OCI-M2 (cell line): ENCODE data around the gene SLC17A6.

Source experiments
- DNase-seq: peaks from one replicate; lab custom pipeline; 2025; ENCODE audit not compliant: unreplicated experiment; lab: John Stamatoyannopoulos, UW

Gene SLC17A6

DNA sequence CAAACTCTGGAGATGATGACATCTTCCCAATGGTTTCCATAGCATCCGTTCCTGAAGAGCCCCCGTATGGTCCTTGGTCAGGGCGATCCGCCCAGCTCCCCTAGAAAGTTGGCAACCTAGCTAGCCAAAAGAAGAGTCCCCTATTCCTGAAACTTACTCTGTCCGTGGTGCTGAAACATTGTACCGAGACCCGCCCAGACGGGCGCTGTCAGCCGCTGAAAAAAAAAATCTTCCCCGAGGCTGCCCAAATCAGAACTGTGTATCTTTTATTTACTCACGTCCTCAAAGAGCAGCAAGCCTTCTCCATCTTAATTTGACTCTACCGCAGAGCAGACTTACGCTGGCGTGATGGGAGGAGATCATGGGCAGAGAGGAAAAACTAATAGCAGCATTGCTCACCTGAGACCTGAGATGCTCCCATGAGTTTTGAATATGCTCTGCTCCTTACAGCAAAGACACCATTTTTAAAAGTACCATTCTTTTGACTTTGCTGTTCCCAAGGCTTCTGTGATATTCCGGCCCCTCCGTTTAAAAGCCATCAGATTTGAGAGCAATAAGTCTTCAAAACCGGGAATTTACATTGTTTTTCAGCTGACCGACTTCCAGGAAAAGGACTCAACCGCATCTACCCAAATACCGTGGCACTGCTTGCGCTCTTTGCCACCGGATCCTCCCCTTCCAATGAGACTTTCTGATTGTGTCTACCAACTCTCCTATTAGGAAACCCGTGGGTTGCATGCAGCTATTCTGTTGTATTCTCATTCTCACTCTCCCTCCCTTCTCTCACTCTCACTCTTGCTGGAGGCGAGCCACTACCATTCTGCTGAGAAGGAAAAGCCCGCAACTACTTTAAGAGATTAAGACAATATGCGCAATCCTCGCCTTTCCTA lies at the start of gene SLC17A6:
SLC17A6 (plus strand) TSS at position 786 of the 890 bp plus-strand sequence. CDS start 153 bp downstream, outside the sequence.
- no peak for DNase-seq

DNA sequence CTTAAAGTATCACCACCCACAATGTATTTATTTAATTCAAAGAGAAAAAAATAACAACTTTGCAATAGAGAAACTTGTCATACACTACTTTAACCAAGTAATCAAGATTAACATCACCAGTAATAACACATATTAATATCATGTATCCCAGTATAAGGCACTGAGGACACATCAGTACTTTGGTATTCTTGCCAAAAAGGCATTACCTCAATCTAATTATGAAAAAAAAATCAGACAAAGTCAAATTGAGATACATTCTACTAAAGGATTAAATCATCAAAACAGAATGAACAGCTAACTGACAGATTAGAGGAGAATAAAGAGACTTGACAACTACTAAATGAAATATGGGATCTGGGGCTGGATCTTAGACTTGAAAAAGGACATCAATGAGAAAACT lies 35.8 kb upstream of the SLC17A6 start:
- DNase-seq: no peak

DNA sequence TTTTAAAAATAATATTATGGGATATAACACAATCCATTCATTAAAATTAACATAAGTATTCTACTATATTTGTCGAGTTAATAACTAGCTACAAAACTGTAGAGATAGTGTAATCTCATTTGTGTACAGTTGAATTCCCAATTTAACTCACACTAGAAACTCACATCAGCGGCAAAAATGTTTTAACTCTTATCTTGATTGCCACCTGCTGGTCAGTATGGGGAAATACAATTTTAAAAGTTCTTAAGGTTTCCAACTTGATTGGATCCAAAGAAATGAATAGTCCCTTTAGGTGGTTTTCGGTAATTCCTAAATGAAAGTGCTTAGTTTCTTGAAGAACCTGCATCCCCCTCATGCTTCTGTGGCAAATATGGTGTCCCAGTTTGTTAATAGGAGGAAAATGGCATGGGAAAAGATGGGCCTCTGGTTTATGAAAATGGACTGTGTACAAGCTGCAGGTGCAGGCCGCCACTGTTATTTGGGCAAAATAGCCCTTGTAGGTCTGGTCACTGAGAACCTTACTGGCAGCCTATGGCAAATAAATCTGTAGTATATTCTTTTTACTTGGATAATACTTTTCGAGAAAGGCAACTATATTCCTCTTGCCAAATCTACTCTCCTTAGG lies 33.7 kb upstream of the SLC17A6 start:
- DNase-seq: no peak

DNA sequence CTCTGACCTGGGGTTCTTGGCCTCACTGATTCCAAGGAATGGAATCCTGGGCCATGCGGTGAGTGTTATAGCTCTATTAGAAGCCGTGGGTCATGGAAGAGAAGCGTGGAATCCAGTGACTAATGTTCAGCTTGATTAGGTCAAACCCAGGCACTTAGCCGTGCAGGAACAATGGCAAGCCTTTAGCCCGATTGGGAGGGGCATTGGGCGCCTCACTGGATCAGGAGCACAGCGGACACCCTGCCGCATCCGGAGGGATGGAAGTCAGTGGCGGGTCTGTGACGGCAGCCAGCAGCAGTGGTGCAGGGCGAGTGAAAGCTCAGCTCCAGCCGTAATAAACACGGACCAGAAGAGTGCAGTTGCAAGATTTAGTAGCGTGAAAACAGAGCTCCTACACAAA lies 20.5 kb upstream of the SLC17A6 start:
- no peak for DNase-seq

DNA sequence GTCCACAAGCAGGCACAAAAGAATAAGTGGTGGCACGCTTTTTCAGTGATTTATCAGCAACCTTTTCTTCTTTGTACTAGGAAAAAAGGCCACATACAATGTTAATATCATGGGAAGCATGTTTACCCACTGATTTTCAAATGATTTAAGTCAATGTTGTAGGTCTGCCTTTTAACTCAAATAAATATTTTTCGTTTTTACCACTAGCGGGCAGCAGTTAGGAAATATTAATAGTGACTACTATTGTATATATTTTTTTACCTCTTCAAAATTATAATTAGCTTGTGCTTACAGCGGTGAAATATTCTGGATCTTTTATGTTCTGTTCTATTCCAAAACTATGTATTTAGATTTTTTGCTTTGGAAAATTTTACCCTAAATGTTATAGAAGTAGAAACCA lies 6.4 kb upstream of the SLC17A6 start:
- DNase-seq: no peak

DNA sequence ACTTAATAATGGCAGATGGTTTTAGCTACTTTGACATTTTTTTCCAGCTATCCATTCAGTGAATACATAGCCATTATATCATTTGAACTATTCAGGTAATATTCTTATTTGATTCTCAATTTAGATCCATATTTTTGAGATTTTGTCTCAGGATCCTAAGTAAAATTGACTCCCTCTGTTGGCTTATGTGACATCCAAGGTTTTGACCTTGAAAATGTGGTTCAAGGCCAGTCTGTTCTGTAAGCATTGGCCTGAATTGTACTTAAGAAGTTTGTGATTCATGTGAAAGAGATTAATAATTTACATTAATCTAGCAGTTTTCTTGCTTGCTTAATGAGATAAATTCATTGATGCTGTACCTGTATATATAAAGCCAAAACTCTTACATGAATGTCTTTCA lies 1.6 kb upstream of the SLC17A6 start:
- DNase-seq: no peak

DNA sequence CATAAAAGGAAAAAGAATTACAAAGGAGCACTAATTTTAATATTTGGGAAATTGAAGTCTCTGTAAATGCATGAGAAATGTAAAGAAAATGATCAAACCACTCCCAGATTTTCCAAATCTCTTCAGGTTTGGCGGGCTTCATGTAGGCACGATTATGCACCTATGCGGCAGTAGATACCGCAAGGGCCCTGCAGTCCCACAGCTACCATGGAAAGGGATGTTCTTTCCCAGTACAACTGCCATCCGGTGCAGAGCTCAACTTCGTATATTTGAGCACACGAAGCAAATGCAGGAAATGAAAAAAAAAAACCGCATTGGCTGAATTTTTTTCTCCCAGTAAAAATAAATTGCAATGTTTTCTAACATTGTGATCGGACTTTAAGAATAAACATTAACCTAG lies 1.4 kb downstream of the SLC17A6 start:
- no peak for DNase-seq

DNA sequence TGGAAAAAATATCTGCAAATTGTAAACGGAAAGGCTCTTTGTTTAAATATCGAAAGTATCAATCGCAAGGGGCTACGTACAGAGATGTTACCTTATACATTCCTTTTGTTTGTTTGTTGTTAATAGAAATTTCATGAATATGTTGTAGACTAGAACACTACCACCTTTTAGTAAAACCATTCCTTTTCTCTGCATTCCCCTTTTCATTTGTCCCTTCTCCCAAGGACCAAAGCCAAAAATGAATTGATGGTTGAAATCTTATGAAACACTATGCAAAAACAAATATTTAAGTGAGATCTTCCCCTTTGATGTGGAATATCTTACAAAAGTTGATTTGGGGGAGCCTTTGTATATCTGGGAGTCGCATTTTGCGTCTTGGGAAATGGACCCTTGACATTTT lies 2.1 kb downstream of the SLC17A6 start:
- DNase-seq: no peak

DNA sequence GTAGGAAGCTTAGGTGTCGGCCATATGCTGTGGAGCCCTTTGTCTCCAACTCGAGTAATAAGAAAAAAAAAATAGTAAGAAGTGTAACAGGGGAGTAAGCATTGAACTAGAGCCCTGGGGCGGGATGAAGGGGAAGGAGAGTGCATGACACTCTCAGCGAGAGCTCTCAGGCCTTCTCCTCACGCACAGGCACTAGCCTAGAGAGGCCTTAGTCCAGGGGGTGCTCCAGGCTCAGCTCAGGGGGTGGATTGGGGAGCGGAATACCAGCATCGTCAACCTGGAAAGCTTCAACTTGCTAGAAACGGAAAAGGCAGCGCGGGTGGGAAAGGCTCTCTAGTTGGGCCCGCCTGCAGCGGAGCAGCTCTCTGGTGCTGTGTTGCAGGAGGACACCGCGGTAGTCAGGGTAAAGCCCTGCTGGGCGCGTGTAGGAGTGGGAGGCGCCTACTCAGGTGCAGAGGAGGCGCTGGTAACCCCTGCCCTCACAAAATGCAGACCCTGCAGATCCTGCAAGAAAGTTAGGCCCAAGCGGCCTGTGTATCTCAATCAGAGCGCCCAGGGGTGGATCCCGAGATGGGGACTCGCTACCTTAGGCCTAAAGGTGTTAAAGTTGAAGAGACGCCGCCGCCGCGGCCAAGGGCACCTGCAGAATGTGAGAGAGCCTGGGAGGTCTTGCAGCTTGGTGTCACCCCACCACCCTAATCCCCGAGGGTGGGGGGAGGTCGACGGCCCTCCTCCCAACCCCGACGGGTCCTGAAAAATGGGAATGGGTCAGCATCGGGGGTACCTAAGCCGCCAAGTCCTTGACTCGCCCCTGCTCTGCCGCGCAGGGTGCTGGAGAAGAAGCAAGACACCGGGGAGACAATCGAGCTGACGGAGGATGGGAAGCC lies 2.8 kb downstream of the SLC17A6 start:
- no peak for DNase-seq

DNA sequence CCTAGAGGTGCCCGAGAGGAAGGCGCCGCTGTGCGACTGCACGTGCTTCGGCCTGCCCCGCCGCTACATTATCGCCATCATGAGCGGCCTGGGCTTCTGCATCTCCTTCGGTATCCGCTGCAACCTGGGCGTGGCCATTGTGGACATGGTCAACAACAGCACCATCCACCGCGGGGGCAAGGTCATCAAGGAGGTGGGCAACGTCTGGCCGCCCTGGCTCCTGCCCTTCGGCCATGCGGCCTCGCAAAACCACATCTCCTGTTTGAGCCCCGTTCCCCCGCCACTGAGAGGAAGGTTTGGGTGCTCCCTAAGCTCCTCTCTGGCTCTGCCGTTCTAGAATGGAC lies 3.4 kb downstream of the SLC17A6 start:
- no peak for DNase-seq

DNA sequence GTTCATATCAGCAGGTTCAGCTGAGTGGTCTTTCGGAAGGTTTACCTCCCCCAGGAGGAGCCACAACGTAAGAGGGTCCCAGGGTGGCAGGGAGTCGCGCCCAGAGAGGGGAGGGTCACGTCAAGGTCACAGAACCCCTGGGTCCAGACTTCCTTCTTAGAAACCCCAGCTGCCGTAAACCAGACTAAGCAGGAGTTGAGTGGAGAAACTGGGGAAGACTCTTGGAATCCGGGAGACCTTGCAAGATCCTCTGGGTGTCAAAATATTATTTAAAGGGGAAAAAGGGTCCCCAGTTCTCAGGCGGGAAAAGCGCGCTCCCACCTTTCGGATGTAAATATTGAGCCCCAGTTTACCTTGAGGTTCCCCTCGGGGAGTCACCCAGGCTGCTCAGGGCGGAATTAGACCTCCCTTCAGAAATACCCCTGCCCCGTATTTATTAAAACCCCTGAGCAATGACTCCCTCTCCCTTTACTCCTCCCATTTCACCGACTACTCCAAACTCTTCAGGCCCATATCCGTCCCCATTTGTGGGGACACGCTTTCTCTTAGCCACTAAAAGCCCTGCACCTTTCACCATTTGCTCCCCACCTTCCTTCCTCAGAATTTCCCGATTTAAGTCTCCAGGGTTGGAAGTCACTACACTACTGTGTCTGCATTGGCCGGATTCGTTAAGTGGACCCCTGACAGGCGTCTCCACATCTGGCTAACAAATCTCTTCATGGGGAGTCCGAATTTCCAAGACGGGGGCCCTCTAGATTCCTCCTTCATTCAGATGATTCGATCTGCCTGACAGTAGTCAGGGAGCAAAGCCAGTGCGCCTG lies 4.2 kb downstream of the SLC17A6 start:
- DNase-seq: no peak

DNA sequence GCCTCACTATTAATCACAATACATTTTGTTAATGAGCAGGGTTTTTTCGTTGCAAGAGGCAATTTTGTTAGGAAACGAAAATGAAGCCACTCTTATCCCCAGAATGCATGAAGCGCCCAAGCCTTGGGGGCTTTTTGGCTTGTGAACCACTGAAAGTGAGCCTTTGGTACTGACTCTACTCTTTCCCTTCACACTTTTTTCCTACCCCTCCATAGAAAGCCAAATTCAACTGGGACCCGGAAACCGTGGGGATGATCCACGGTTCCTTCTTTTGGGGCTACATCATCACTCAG lies 4.8 kb downstream of the SLC17A6 start:
- DNase-seq: no peak

DNA sequence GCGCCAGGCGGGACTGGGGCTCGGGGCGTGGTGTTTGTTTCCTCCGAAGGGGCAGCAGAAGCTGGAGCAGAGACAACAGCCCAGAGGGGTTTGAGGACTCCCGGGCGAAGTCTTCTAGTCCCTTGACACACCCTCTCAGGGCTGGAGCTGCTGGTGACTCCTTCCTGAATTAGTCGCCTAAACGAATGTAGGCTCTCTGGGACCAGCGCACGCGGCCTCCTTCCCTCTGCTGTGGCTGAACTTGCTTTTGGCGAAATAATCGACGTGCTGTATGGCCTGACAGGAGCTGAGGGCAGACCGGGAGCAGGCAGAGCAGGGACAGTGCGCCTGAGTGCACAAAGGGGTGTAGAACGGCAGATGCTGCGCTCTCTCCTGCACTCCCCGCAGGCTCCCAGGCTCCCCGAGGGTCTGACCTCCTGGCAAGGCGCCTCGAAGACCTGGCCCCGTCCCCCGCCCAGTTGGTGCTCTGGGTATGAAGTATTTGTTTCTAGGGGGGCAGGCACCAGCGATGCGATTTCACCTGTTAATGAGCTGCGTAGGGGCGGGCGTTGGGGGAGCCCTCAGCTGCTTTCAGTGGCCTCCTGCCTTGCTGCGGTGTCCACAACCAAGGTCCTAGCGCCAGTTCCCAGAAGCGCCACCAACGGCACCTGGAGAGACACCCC lies 5.3 kb downstream of the SLC17A6 start:
- no peak for DNase-seq

DNA sequence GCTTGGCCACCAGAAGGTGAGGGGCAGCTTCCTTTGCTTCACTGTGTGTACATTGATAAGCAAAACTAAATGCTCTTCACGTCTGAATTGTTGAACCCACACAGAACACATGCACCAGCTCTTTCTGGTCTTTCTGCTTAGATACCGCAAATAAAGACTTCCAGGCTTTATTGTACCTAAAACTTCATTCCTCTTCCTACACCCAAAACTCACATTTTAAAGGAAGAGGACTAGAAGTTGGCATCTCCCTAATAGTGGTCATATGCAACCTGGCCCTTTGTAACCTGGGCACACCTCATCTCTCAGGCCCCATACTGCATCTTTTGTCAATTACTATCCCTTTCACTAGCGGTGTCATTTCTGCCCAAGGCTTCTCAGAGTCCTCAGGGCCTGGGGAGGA lies 5.9 kb downstream of the SLC17A6 start:
- DNase-seq: no peak

DNA sequence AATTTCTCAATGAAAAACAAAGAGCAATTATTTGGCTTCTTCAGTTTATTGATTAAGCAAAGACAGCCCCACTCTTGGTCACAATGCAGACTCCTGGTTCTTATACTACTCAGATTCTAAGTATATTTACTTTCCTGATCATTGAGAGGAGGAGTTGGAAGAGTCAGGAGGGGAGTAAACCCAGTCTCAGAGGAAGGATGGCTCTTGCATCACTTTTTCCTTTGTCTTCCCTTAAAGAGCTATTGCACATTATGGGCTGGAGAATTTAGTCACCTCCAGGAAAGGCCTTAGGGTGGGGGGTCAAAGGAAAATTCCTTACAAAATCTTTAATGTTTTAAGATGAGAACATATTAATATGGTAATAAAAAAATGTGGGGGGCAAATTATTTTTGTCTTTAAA lies 8.1 kb downstream of the SLC17A6 start:
- DNase-seq: no peak

DNA sequence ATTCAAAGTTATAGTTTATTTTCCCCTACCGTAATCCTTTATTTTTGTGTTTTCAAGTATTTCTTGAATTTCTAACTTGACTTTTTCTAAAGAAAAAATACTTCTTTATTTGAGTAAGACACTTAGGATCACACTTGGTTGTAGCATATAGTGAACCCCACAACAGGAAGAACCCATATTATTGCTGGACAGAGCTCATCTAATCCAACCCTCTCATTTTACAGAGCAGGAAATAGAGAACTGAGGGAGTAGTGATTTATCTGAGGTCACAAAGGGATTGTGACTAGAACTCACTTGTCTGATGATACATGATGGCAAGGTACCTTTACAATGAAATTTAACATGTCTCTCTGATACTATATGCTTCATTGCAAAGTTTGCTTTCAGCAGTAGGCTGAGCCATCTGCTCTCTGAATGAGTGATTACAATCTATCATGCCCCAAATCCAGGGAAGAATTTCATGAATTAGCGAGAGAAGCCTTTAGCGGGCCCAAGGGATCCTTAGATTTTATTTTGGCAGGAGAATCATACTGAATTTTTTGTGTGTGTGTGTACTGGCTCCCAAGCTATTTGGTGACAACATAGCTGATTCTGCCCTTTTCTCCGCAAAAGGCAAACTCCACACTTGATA lies 9.8 kb downstream of the SLC17A6 start:
- no peak for DNase-seq

DNA sequence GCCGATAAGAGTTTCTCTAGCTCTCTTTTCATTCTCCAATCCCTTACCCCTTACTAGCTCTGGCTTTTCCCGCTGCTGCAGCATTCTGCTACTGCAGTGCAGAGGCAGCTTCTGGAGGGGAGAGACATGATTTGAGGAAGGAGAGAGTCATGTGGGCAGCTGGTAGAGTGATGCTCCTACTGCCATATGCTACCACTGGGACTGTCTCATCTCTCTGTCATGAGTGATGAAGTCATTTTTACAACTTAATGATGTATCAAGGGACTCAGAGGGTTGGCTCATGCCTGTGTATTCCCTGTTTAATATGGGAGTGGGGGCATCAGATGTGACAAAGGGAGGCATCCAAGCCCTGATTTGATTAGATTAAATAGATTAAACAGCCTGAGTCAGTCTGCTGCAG lies 11.3 kb downstream of the SLC17A6 start:
- DNase-seq: no peak

DNA sequence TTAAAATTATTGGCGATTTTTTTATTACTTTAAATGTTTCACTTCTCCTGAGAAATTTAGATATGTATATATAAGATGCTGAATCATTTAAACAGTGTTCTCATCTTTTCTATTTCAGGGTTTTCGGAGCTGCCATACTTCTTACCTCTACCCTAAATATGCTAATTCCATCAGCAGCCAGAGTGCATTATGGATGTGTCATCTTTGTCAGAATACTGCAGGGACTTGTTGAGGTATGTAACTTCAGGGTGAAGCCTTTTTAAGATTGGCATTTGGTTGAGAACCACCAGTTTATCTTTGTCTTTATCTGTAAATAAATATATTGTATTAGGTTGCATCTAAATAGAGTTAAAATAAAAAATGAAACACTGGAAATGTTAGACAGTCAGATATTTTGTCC lies 21.1 kb downstream of the SLC17A6 start:
- DNase-seq: no peak

DNA sequence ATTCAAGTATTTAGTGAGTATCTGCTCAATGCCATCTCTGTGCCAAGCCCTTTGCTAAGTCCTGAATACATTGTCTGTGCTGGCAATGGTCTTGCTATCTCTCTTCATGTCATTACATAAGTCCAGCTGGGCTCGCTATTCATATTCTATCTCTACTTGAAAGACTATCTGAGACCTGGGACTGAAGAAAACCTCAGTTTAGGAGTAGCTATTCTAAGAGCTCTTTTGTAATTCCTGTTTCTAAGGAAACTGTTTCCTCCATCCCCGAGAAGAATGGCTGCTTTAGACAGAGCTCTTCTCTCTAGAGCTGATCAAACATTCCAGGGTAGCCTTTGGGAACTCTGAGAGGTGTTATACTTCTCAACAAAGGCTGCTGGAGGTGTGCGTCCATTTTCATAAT lies 33.0 kb downstream of the SLC17A6 start:
- no peak for DNase-seq

DNA sequence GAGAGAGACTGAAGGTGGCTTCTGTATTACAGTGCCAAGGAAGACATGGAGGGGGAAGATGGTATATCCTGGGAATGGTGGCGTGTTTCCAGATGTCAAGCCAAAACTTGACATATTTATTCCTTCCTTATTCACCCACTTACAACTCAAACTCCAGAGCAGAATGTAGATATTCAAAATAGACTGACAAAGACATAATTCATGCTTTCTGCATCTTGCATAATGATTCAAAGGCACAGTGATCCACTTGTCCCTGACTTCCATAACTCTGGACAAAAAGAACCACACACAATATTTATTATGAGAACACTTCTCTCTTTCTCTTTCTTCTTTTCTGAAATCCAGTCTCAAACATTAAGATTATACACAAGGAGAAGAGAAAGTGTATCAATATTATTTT lies 48.9 kb downstream of the SLC17A6 start:
- no peak for DNase-seq
